Esophagus muscularis mucosa (tissue), 4 donors: ENCODE measurements around the gene AMPD1. TPM values are rescaled to one million over a fixed set of nuclear protein-coding genes. Genes with fewer than 3 reads are reported as not detected.

ENCODE experiments used
- DNase-seq: peaks from one replicate; pipeline ENCODE4 v3.0.0-alpha.2; 2017; ENCODE audit errors: extremely low spot score
- H3K27ac ChIP-seq, 4 donors: fragments of 200-600 bp; sonication (generic); replicated peaks in 1 of 4; 1 replicate in 3 of 4; 2 replicates in 1 of 4; pipeline ENCODE4 v1.5.1; 2016 to 2019; ENCODE audit warnings: mild to moderate bottlenecking in 1 of 4
- H3K27me3 ChIP-seq, 4 donors: fragments of 200-600 bp; sonication (generic); one replicate each; pipeline versions ENCODE4 v1.5.1 to v1.6.0; 2016 to 2019
- H3K36me3 ChIP-seq, 4 donors: fragments of 200-600 bp; sonication (generic); one replicate each; pipeline ENCODE4 v1.5.1; 2016 to 2019
- H3K4me1 ChIP-seq, 4 donors: fragments of 200-600 bp; sonication (generic); one replicate each; pipeline ENCODE4 v1.5.1; 2016 to 2019
- H3K4me3 ChIP-seq, 4 donors: fragments of 200-600 bp; sonication (generic); 1 replicate in 2 of 4; 2 replicates in 2 of 4; pipeline ENCODE4 v1.5.1; 2016 to 2019; ENCODE audit warnings: mild to moderate bottlenecking in 4 of 4, moderate library complexity in 1 of 4
- H3K9me3 ChIP-seq, 4 donors: fragments of 200-600 bp; sonication (generic); 1 replicate in 3 of 4; 2 replicates in 1 of 4; pipeline ENCODE4 v1.5.1; 2016 to 2019
- EP300 ChIP-seq: sonication (generic); formaldehyde crosslinking; IDR thresholded peaks from one replicate; pipeline ENCODE4 v1.6.1; 2017; ENCODE audit warnings: antibody characterized with exemption
- POLR2A ChIP-seq: fragments of 450-650 bp; IDR thresholded peaks from one replicate; pipeline ENCODE4 v1.6.1; 2017; ENCODE audit warnings: antibody characterized with exemption, moderate library complexity, mild to moderate bottlenecking, low read depth
- POLR2AphosphoS5 ChIP-seq, 2 donors: sonication (generic); formaldehyde crosslinking; IDR thresholded peaks; one replicate each; pipeline ENCODE4 v1.6.1; 2017; ENCODE audit warnings: antibody characterized with exemption in 2 of 2
- WGBS: methylation state at CpG from one replicate; pipeline ENCODE4 v1.1.5; 2018; 5-methylcytosine and 5-hydroxymethylcytosine counted together
- intact Hi-C: fragments of 100-400 bp; cut with DNase I; formaldehyde crosslinking; loops from one replicate; pipeline ENCODE4 v1.15.1; 2023
- total RNA-seq, 4 donors: library from RNA; depleted of rRNA; stranded (reverse); fragments of >200 nt; gene quantifications; one replicate each; pipeline versions ENCODE4 v1.1.0 to v1.2.1, GENCODE V29; 2016
- TF ChIP-seq, protein P1 (sequence below), 3 experiments: fragments of 200-600 bp in 2 of 3; fragments of 450-650 bp in 1 of 3; sonication (generic) in 2 of 3; IDR thresholded peaks; one replicate each; pipeline ENCODE4 v1.5.1; 2017 to 2019; ENCODE audit warnings: antibody characterized with exemption in 3 of 3, mild to moderate bottlenecking in 2 of 3, moderate library complexity in 1 of 3

Gene AMPD1
- total RNA-seq, 4 donors from 2014 or later: not detected

DNA sequence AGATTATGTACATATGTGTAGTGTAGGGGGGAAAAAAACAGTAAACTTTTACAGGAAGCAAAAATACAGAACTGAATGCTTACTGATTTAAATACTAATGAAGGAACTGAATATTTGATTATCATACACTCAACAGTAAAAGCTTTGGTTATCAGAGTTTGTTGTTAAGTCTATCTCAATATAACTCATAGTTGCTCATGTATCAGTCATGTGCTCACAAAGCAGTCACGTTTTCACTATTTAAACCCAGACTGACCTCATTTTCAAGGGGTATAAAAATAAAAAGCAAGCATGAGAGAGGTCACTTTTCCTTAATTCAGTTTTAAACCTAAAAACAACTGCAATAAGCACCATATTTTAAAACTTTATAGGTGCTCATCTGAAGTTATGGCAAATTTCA is 28.1 kb upstream of the AMPD1 start:
- H3K27me3 ChIP-seq: no peaks in the 10 kb centered on the region
- WGBS: 0% methylated on average over 1 of the region's 1 CpG
- TF ChIP-seq POLR2AphosphoS5 (IDR thresholded peaks at IDR 0.05) (no peak), POLR2A (no peak), EP300 (no peak)
- TF ChIP-seq, protein P1, sequence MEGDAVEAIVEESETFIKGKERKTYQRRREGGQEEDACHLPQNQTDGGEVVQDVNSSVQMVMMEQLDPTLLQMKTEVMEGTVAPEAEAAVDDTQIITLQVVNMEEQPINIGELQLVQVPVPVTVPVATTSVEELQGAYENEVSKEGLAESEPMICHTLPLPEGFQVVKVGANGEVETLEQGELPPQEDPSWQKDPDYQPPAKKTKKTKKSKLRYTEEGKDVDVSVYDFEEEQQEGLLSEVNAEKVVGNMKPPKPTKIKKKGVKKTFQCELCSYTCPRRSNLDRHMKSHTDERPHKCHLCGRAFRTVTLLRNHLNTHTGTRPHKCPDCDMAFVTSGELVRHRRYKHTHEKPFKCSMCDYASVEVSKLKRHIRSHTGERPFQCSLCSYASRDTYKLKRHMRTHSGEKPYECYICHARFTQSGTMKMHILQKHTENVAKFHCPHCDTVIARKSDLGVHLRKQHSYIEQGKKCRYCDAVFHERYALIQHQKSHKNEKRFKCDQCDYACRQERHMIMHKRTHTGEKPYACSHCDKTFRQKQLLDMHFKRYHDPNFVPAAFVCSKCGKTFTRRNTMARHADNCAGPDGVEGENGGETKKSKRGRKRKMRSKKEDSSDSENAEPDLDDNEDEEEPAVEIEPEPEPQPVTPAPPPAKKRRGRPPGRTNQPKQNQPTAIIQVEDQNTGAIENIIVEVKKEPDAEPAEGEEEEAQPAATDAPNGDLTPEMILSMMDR (IDR thresholded peaks at IDR 0.05): no peak
- no peaks in the 10 kb centered on the region for H3K9me3 ChIP-seq
- no peak overlapping the region for H3K4me3 ChIP-seq
- no peak for DNase-seq
- intact Hi-C loops: no loop called here
- no peak overlapping the region for H3K27ac ChIP-seq
- peaks cover 58 to 100% (median 98%) of the 10 kb centered on the region in 4 donors for H3K36me3 ChIP-seq
- H3K4me1 ChIP-seq: peaks cover 4 to 11% (median 11%) of the 10 kb centered on the region in 4 donors

- no peak for DNase-seq
- H3K27me3 ChIP-seq: no peaks in the 10 kb centered on the region
- H3K27ac ChIP-seq: no peak overlapping the region
- intact Hi-C loops: no loop called here
- H3K9me3 ChIP-seq: no peaks in the 10 kb centered on the region
- WGBS: 88% methylated on average over 4 of the region's 4 CpGs
- peaks cover 9 to 24% (median 19%) of the 10 kb centered on the region in 4 donors for H3K4me1 ChIP-seq
- H3K36me3 ChIP-seq: peaks cover 67 to 85% (median 80%) of the 10 kb centered on the region in 4 donors
- no peak for TF ChIP-seq EP300
- TF ChIP-seq, protein P1 (IDR thresholded peaks at IDR 0.05): no peak
- H3K4me3 ChIP-seq: no peak overlapping the region
Observed at GRCh38 chr1:114720492-114720891, 25.1 kb upstream of the AMPD1 start.

DNA sequence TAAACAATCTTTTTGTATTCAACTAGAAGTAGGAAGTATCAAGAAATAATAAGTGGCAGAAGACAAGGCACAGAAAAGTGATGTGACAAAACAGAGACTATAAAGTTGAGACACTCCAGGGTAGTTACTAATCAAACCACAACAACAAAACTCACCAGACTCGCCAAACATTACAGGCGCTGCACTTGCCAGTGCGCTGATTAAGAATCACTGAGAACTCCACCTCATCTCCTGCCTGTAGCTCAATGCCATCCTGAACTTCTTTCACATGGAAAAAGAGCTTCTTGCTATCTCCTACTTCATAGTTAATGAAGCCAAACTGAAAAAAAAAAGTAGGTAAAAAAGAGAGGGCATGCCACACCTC is 24.1 kb upstream of the AMPD1 start:
- WGBS: 92% methylated on average over 3 of the region's 3 CpGs
- no peak overlapping the region for H3K27ac ChIP-seq
- intact Hi-C loops: loop anchor here (5.0 kb wide), 3 partner anchors 38 to 207 kb away; partner anchors contain the start of genes BCAS2, CSDE1 and TRIM33
- peaks cover 18 to 31% (median 27%) of the 10 kb centered on the region in 4 donors for H3K4me1 ChIP-seq
- H3K4me3 ChIP-seq: no peak overlapping the region
- H3K36me3 ChIP-seq: peaks cover 60 to 74% (median 70%) of the 10 kb centered on the region in 4 donors
- no peaks in the 10 kb centered on the region for H3K9me3 ChIP-seq
- TF ChIP-seq, protein P1 (IDR thresholded peaks at IDR 0.05): no peak
- no peak for TF ChIP-seq POLR2A
- TF ChIP-seq POLR2AphosphoS5 (IDR thresholded peaks at IDR 0.05): no peak
- TF ChIP-seq EP300: no peak
- H3K27me3 ChIP-seq: no peaks in the 10 kb centered on the region
- DNase-seq: no peak

GRCh38 chr1:114718661-114719423 is 23.5 kb upstream of the AMPD1 start:
- Histone ChIP-seq H3K27me3 (no peaks in the 10 kb centered on the region), H3K4me1 (peaks cover 17 to 31% (median 26%) of the 10 kb centered on the region in 4 donors), H3K4me3 (no peak overlapping the region), H3K9me3 (no peaks in the 10 kb centered on the region), H3K36me3 (peaks cover 58 to 72% (median 68%) of the 10 kb centered on the region in 4 donors), H3K27ac (no peak overlapping the region)
- no peak for DNase-seq
- WGBS: 85% methylated on average over 11 of the region's 11 CpGs
- no peak for TF ChIP-seq POLR2A
- no peak for TF ChIP-seq EP300
- TF ChIP-seq POLR2AphosphoS5 (IDR thresholded peaks at IDR 0.05): no peak
- intact Hi-C loops: loop anchor here (5.0 kb wide), 3 partner anchors 38 to 207 kb away; partner anchors contain the start of genes BCAS2, CSDE1 and TRIM33

DNA sequence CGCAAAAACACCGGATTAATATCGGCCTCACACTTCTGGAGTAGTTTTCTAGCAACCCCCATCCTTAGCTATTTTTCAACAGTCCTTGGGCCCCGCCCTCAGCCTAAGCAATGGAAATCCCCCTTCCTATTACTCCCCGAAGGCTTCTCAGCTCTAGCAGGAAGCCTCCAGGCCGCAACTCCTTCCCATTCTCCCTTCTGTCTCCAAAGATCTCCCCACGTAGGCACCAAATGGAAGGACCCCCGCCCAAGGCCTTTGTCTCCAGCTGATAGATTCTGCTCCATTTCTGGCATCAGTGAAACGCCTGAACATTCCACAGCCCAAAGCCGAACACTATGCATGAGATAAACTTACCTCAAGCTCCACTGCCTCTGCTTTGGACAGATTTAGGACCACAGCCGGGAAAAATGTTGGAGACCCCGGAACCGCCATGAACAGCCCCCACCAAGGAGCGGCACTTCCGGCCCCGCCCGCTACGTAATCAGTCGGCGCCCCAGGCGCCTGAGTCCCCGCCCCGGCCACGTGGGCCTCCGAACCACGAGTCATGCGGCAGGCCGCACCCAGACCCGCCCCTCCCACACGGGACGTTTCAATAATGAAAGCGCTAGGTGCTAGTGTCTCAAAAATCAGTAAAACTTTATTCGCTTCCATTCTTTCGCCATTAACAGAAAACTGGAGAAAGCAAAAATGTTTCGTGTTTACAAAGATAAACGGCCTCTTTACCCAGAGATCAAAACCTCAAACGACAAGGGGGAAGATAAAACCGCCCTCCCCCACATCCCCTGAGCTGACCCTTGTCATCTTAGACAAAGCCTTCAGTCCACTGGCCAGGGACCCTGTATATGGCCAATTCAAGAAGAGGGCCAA is 21.2 kb upstream of the AMPD1 start, which contains the start of gene NRAS:
Gene NRAS (minus strand): TSS at position 468 of the 867 bp plus-strand sequence. CDS start 611 bp downstream, outside the sequence.
- TF ChIP-seq POLR2A (peak; percentile 47), EP300 (no peak), POLR2AphosphoS5 (IDR thresholded peaks at IDR 0.05) (peak; percentile 90 to 92)
- TF ChIP-seq, protein P1 (IDR thresholded peaks at IDR 0.05): peak in 2 of 3 experiments; percentile 11 to 24
- H3K27ac ChIP-seq: peak within 1 kb of the TSS; percentile 88 to 94 (median 90)
- peaks cover 35 to 72% (median 64%) of the 10 kb centered on the region in 4 donors for H3K36me3 ChIP-seq
- no peaks in the 10 kb centered on the region for H3K27me3 ChIP-seq
- H3K9me3 ChIP-seq: no peaks in the 10 kb centered on the region
- under 1% methylated on average over 26 of the region's 38 CpGs for WGBS
- H3K4me3 ChIP-seq: peak within 1 kb of the TSS; percentile 73 to 94 (median 88)
- DNase-seq: peak; percentile 98
- H3K4me1 ChIP-seq: peaks cover 14 to 32% (median 27%) of the 10 kb centered on the region in 4 donors
- intact Hi-C loops: loop anchor here (5.0 kb wide), 3 partner anchors 41 to 204 kb away; partner anchors contain the start of genes BCAS2, CSDE1 and TRIM33
